Fibroblast of villous mesenchyme (primary cell): ENCODE measurements around the gene ZNF132. TPM values are rescaled to one million over a fixed set of nuclear protein-coding genes. Genes with fewer than 3 reads are reported as not detected.
"Not testable (repeated sequence)": the region's sequence is repeated elsewhere in the genome, so short reads cannot be mapped to it uniquely, and the experiment has no call there.

Source experiments
- DNase-seq: peaks from one replicate; pipeline ENCODE4 v3.0.0-alpha.2; 2010; ENCODE audit warnings: low read depth
- H3K4me3 ChIP-seq: 2 replicates; pipeline ENCODE4 v1.5.1; 2011; ENCODE audit warnings: low read depth, mild to moderate bottlenecking, low read length
- CTCF ChIP-seq: IDR thresholded peaks from 2 replicates; pipeline ENCODE4 v1.5.1; 2012; ENCODE audit warnings: low read depth, mild to moderate bottlenecking, low read length; ENCODE audit not compliant: insufficient read depth
- total RNA-seq: library from RNA; depleted of rRNA; stranded (reverse); fragments of >200 nt; gene quantifications from 2 replicates; pipeline ENCODE4 v1.2.3, GENCODE V29; 2012

ZNF132 gene
- total RNA-seq, 1 donor: 11.7 TPM

- DNase-seq: peak; percentile 80
- H3K4me3 ChIP-seq: no peak overlapping the region
- no peak for TF ChIP-seq CTCF
These were observed 34.5 kb upstream of the ZNF132 start for GRCh38 chr19:58474291-58474996.

GRCh38 chr19:58473775-58474174, 33.8 kb upstream of the ZNF132 start:
- no peak for TF ChIP-seq CTCF
- H3K4me3 ChIP-seq: no peak overlapping the region
- no peak for DNase-seq

GRCh38 chr19:58471736-58472135, 31.8 kb upstream of the ZNF132 start:
- H3K4me3 ChIP-seq: no peak overlapping the region
- TF ChIP-seq CTCF: no peak
- DNase-seq: no peak

- not testable (repeated sequence) for DNase-seq, H3K4me3 ChIP-seq
These were observed 31.0 kb upstream of the ZNF132 start for GRCh38 chr19:58470837-58471543.

GRCh38 chr19:58469241-58470013, 29.5 kb upstream of the ZNF132 start:
- no peak for DNase-seq
- no peak for TF ChIP-seq CTCF

GRCh38 chr19:58468216-58468839, 28.4 kb upstream of the ZNF132 start:
- DNase-seq: no peak
- no peak overlapping the region for H3K4me3 ChIP-seq
- no peak for TF ChIP-seq CTCF

More at GRCh38 chr19:58469241-58470013, 29.5 kb upstream of the ZNF132 start:
- no peak overlapping the region for H3K4me3 ChIP-seq
